OCI-LY7 (cell line): ENCODE measurements around the gene STX8.

Experiments used
- EZH2phosphoT487 ChIP-seq: fragments of 200-600 bp; sonication (generic); IDR thresholded peaks from 2 replicates; pipeline ENCODE4 v1.6.1; 2018; ENCODE audit warnings: low read depth, borderline replicate concordance, mild to moderate bottlenecking, mixed run types, antibody characterized with exemption, low read length, moderate library complexity, mixed read lengths
- TF ChIP-seq, protein P1 (sequence below): fragments of 200-600 bp; sonication (generic); conservative IDR thresholded peaks from 2 replicates; pipeline ENCODE4 v1.5.1; 2014; ENCODE audit warnings: mild to moderate bottlenecking, antibody characterized with exemption, low read length, moderate library complexity, mixed read lengths

GRCh38 chr17:9315360-9315759, 260.3 kb downstream of the STX8 start:
- TF ChIP-seq, protein P1, sequence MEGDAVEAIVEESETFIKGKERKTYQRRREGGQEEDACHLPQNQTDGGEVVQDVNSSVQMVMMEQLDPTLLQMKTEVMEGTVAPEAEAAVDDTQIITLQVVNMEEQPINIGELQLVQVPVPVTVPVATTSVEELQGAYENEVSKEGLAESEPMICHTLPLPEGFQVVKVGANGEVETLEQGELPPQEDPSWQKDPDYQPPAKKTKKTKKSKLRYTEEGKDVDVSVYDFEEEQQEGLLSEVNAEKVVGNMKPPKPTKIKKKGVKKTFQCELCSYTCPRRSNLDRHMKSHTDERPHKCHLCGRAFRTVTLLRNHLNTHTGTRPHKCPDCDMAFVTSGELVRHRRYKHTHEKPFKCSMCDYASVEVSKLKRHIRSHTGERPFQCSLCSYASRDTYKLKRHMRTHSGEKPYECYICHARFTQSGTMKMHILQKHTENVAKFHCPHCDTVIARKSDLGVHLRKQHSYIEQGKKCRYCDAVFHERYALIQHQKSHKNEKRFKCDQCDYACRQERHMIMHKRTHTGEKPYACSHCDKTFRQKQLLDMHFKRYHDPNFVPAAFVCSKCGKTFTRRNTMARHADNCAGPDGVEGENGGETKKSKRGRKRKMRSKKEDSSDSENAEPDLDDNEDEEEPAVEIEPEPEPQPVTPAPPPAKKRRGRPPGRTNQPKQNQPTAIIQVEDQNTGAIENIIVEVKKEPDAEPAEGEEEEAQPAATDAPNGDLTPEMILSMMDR, result no peak
- TF ChIP-seq EZH2phosphoT487, result no peak
